NCI-H526 treated with DMSO at 0.1 percent for 48 hours (cell line): ENCODE results near the gene LPP.
"Not testable (repeated sequence)": the region's sequence is repeated elsewhere in the genome, so short reads cannot be mapped to it uniquely, and the experiment has no call there.

Experiments
- DNase-seq: peaks from one replicate; lab custom pipeline; 2025; lab: John Stamatoyannopoulos, UW

The LPP gene

GRCh38 chr3:188154014-188154808 is at the start of gene LPP:
Gene LPP, plus strand, starts transcription at chr3:188154157. Its CDS starts 251,964 bp downstream, at chr3:188406121.
- no peak for DNase-seq

GRCh38 chr3:188106006-188106405 is 48.0 kb upstream of the LPP start:
- no peak for DNase-seq

GRCh38 chr3:188106454-188106853 is 47.5 kb upstream of the LPP start:
- no peak for DNase-seq

GRCh38 chr3:188106887-188107830 is 46.8 kb upstream of the LPP start:
- DNase-seq, result no peak

GRCh38 chr3:188108703-188109412 is 45.1 kb upstream of the LPP start:
- no peak for DNase-seq

GRCh38 chr3:188111002-188111584 is 42.9 kb upstream of the LPP start:
- no peak for DNase-seq

GRCh38 chr3:188113756-188114155 is 40.2 kb upstream of the LPP start:
- DNase-seq, result no peak

- no peak for DNase-seq
These were observed 34.1 kb upstream of the LPP start for GRCh38 chr3:188119846-188120245.

- no peak for DNase-seq
These were observed 31.3 kb upstream of the LPP start for GRCh38 chr3:188122571-188123169.

- DNase-seq, result no peak
These were observed 30.6 kb upstream of the LPP start for GRCh38 chr3:188123170-188123905.

GRCh38 chr3:188124184-188124583 is 29.8 kb upstream of the LPP start:
- no peak for DNase-seq

GRCh38 chr3:188125076-188125475 is 28.9 kb upstream of the LPP start:
- DNase-seq, result no peak

- DNase-seq, result no peak
These were observed 27.7 kb upstream of the LPP start for GRCh38 chr3:188126276-188126675.

GRCh38 chr3:188126934-188127333 is 27.0 kb upstream of the LPP start:
- no peak for DNase-seq

- DNase-seq, result no peak
These were observed 25.1 kb upstream of the LPP start for GRCh38 chr3:188128905-188129304.

- DNase-seq, result not testable (repeated sequence)
These were observed 22.9 kb upstream of the LPP start for GRCh38 chr3:188131023-188131422.

- no peak for DNase-seq
These were observed 20.7 kb upstream of the LPP start for GRCh38 chr3:188133219-188133618.

- DNase-seq, result no peak
These were observed 20.3 kb upstream of the LPP start for GRCh38 chr3:188133646-188134045.

GRCh38 chr3:188134079-188134478 is 19.9 kb upstream of the LPP start:
- no peak for DNase-seq

GRCh38 chr3:188134856-188135255 is 19.1 kb upstream of the LPP start:
- DNase-seq, result no peak

GRCh38 chr3:188135271-188135670 is 18.7 kb upstream of the LPP start:
- DNase-seq, result no peak
